ENCODE measurements around the gene LGALS8. TPM values are rescaled to one million over a fixed set of nuclear protein-coding genes. Genes with fewer than 3 reads are reported as not detected.
A peak's percentile ranks its signal among the peaks of the same experiment; 100 is the strongest.
"Not testable (repeated sequence)": the region's sequence is repeated elsewhere in the genome, so short reads cannot be mapped to it uniquely, and the experiment has no call there.

LGALS8 gene
- total RNA-seq, 3 donors from 2014 or later: 55.3 to 74.3 (median 56.4) TPM

GRCh38 chr1:236495467-236496112 lies 28.2 kb upstream of the LGALS8 start:
- DNase-seq (no peak), ATAC-seq (peak; percentile 23)

GRCh38 chr1:236497908-236498307 lies 25.9 kb upstream of the LGALS8 start:
- no peak for ATAC-seq
- Histone ChIP-seq H3K36me3 (ENCODE audit: low read depth) (no peaks in the 10 kb centered on the region), H3K4me1 (ENCODE audit: low read depth) (no peaks in the 10 kb centered on the region), H3K9me3 (no peaks in the 10 kb centered on the region), H3K4me3 (no peak overlapping the region)
- no peak for TF ChIP-seq CTCF (IDR thresholded peaks at IDR 0.05)
- intact Hi-C loops (cut with DNase I, micrococcal nuclease): no loop called here
- no peak for DNase-seq

More at GRCh38 chr1:236495467-236496112, 28.2 kb upstream of the LGALS8 start:
- Histone ChIP-seq H3K36me3 (ENCODE audit: low read depth) (no peaks in the 10 kb centered on the region), H3K4me1 (ENCODE audit: low read depth) (no peaks in the 10 kb centered on the region), H3K9me3 (no peaks in the 10 kb centered on the region), H3K4me3 (no peak overlapping the region)
- no peak for TF ChIP-seq CTCF (IDR thresholded peaks at IDR 0.05)
- intact Hi-C loops (cut with DNase I, micrococcal nuclease): no loop called here

GRCh38 chr1:236501093-236501492 lies 22.7 kb upstream of the LGALS8 start:
- no peaks in the 10 kb centered on the region for H3K36me3 ChIP-seq (ENCODE audit: low read depth)
- H3K4me3 ChIP-seq: no peak overlapping the region
- ATAC-seq (no peak), DNase-seq (no peak)
- TF ChIP-seq CTCF (IDR thresholded peaks at IDR 0.05): no peak
- intact Hi-C loops (cut with DNase I, micrococcal nuclease): no loop called here
- H3K4me1 ChIP-seq (ENCODE audit: low read depth): peaks cover 4% of the 10 kb centered on the region
- H3K9me3 ChIP-seq: no peaks in the 10 kb centered on the region

GRCh38 chr1:236502579-236502971 lies 21.2 kb upstream of the LGALS8 start:
- no peak overlapping the region for H3K4me3 ChIP-seq
- intact Hi-C loops (cut with DNase I, micrococcal nuclease): no loop called here

GRCh38 chr1:236502972-236503639 lies 20.7 kb upstream of the LGALS8 start:
- ATAC-seq (peak; percentile 92), DNase-seq (peak; percentile 64 to 71 (median 69))
- intact Hi-C loops (cut with DNase I, micrococcal nuclease): no loop called here
- TF ChIP-seq CTCF (IDR thresholded peaks at IDR 0.05): no peak
- Histone ChIP-seq H3K4me3 (no peak overlapping the region), H3K36me3 (ENCODE audit: low read depth) (no peaks in the 10 kb centered on the region), H3K9me3 (no peaks in the 10 kb centered on the region), H3K4me1 (ENCODE audit: low read depth) (peaks cover 4% of the 10 kb centered on the region)

More at GRCh38 chr1:236502579-236502971, 21.2 kb upstream of the LGALS8 start:
- peaks cover 4% of the 10 kb centered on the region for H3K4me1 ChIP-seq (ENCODE audit: low read depth)
- ATAC-seq (no peak), DNase-seq (no peak)
- no peaks in the 10 kb centered on the region for H3K36me3 ChIP-seq (ENCODE audit: low read depth)
- TF ChIP-seq CTCF (IDR thresholded peaks at IDR 0.05): no peak
- H3K9me3 ChIP-seq: no peaks in the 10 kb centered on the region

- H3K4me3 ChIP-seq; H3K4me1 ChIP-seq (ENCODE audit: low read depth); ATAC-seq; intact Hi-C loops (cut with DNase I, micrococcal nuclease); H3K9me3 ChIP-seq; H3K36me3 ChIP-seq (ENCODE audit: low read depth); DNase-seq: not testable (repeated sequence)
Observed at GRCh38 chr1:236504338-236504737, 19.4 kb upstream of the LGALS8 start.

All from mucosa of descending colon (tissue), 3 donors.